NCI-H1436 (cell line): ENCODE results near the gene GRIK2.
"Not testable (repeated sequence)": the region's sequence is repeated elsewhere in the genome, so short reads cannot be mapped to it uniquely, and the experiment has no call there.

Experiments
- DNase-seq: peaks from one replicate; lab custom pipeline; 2025; lab: John Stamatoyannopoulos, UW

The GRIK2 gene

GRCh38 chr6:101393251-101393828 is at the start of gene GRIK2:
Gene GRIK2, plus strand, starts transcription at chr6:101393708.
- peak; percentile 24 for DNase-seq

GRCh38 chr6:101344885-101345284 is 48.6 kb upstream of the GRIK2 start:
- DNase-seq: no peak

GRCh38 chr6:101348816-101349215 is 44.7 kb upstream of the GRIK2 start:
- DNase-seq: no peak

- not testable (repeated sequence) for DNase-seq
Measured at GRCh38 chr6:101350631-101351030, 42.9 kb upstream of the GRIK2 start.

- DNase-seq: no peak
Measured at GRCh38 chr6:101351173-101351572, 42.3 kb upstream of the GRIK2 start.

GRCh38 chr6:101352316-101352715 is 41.2 kb upstream of the GRIK2 start:
- no peak for DNase-seq

- DNase-seq: no peak
Measured at GRCh38 chr6:101365181-101365580, 28.3 kb upstream of the GRIK2 start.

GRCh38 chr6:101379926-101380325 is 13.6 kb upstream of the GRIK2 start:
- no peak for DNase-seq

- DNase-seq: no peak
Measured at GRCh38 chr6:101380897-101381630, 12.4 kb upstream of the GRIK2 start.

- not testable (repeated sequence) for DNase-seq
Measured at GRCh38 chr6:101383747-101384146, 9.8 kb upstream of the GRIK2 start.

- DNase-seq: no peak
Measured at GRCh38 chr6:101386982-101387381, 6.5 kb upstream of the GRIK2 start.

GRCh38 chr6:101391772-101392585 is 1.5 kb upstream of the GRIK2 start:
- DNase-seq: no peak

GRCh38 chr6:101392586-101393230 is 800 bp upstream of the GRIK2 start:
- no peak for DNase-seq

- no peak for DNase-seq
Measured at GRCh38 chr6:101393829-101394251, 332 bp downstream of the GRIK2 start.

- no peak for DNase-seq
Measured at GRCh38 chr6:101394936-101395335, 1.4 kb downstream of the GRIK2 start.

- DNase-seq: no peak
Measured at GRCh38 chr6:101395345-101395744, 1.8 kb downstream of the GRIK2 start.

- no peak for DNase-seq
Measured at GRCh38 chr6:101396548-101397173, 3.2 kb downstream of the GRIK2 start.

GRCh38 chr6:101397199-101397598 is 3.7 kb downstream of the GRIK2 start:
- DNase-seq: peak; percentile 48

- DNase-seq: no peak
Measured at GRCh38 chr6:101398716-101399615, 5.5 kb downstream of the GRIK2 start.

GRCh38 chr6:101399616-101400162 is 6.2 kb downstream of the GRIK2 start:
- DNase-seq: no peak
